GM19455 (cell line): ENCODE measurements around the gene SEC22A.

Source experiments
- ATAC-seq: cut with Tn5 transposase; IDR thresholded peaks from one replicate; pipeline ENCODE4 v1.9.1; 2021; ENCODE audit not compliant: unreplicated experiment

The SEC22A gene

GRCh38 chr3:123286308-123287023 is 84.7 kb downstream of the SEC22A start:
- no peak for ATAC-seq

- no peak for ATAC-seq
These were observed 85.6 kb downstream of the SEC22A start for GRCh38 chr3:123287051-123287961.

GRCh38 chr3:123287962-123288302 is 86.2 kb downstream of the SEC22A start:
- ATAC-seq = no peak

- ATAC-seq = no peak
These were observed 87.8 kb downstream of the SEC22A start for GRCh38 chr3:123289391-123290106.

GRCh38 chr3:123290107-123290930 is 88.6 kb downstream of the SEC22A start:
- no peak for ATAC-seq

GRCh38 chr3:123290962-123291361 is 89.2 kb downstream of the SEC22A start:
- ATAC-seq = no peak

GRCh38 chr3:123291404-123291803 is 89.7 kb downstream of the SEC22A start:
- no peak for ATAC-seq

GRCh38 chr3:123292321-123293310 is 90.9 kb downstream of the SEC22A start:
- no peak for ATAC-seq

GRCh38 chr3:123294296-123294938 is 92.7 kb downstream of the SEC22A start:
- ATAC-seq = no peak

- ATAC-seq = no peak
These were observed 93.6 kb downstream of the SEC22A start for GRCh38 chr3:123295171-123295900.

- no peak for ATAC-seq
These were observed 94.1 kb downstream of the SEC22A start for GRCh38 chr3:123295901-123296250.

GRCh38 chr3:123296261-123296660 is 94.5 kb downstream of the SEC22A start:
- ATAC-seq = no peak

- ATAC-seq = no peak
These were observed 95.3 kb downstream of the SEC22A start for GRCh38 chr3:123296836-123297626.

- no peak for ATAC-seq
These were observed 95.8 kb downstream of the SEC22A start for GRCh38 chr3:123297627-123297899.

- no peak for ATAC-seq
These were observed 97.2 kb downstream of the SEC22A start for GRCh38 chr3:123298903-123299302.

- no peak for ATAC-seq
These were observed 97.8 kb downstream of the SEC22A start for GRCh38 chr3:123299581-123299980.

- no peak for ATAC-seq
These were observed 98.3 kb downstream of the SEC22A start for GRCh38 chr3:123300056-123300455.

GRCh38 chr3:123300583-123300982 is 98.8 kb downstream of the SEC22A start:
- no peak for ATAC-seq
